ENCODE results near the gene USP3.
A peak's percentile ranks its signal among the peaks of the same experiment; 100 is the strongest.

The USP3 gene

DNA sequence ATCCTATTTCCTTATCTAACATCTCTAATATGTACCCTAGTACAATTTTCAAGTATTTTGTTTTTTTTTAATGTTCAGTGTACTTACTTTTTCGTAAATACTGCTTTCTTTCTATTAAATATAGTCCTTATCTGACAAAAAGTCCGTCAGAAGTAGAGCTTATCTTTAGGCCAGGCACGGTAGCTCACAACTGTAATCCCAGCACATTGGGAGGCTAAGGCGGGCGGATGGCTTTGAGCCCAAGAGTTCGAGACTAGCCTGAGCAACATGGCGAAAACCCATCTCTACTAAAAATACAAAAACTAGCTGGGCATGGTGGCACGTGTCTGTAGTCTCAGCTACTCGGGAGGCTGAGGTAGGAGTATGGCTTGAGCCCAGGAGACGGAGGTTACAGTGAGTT, 41.1 kb downstream of the USP3 start:
- peaks cover 22 to 54% of the 10 kb centered on the region in 2 donors for H3K4me1 Mint-ChIP-seq
- peak overlapping the region; percentile 51 for H3K27ac Mint-ChIP-seq
- peaks cover 0 to 1% of the 10 kb centered on the region in 2 donors for H3K9me3 Mint-ChIP-seq
- H3K27me3 Mint-ChIP-seq, result no peaks in the 10 kb centered on the region
- DNase-seq, result no peak
- ATAC-seq (replicated peaks), result no peak
- peaks cover 14 to 24% of the 10 kb centered on the region in 2 donors for H3K36me3 Mint-ChIP-seq
- peak overlapping the region; percentile 1 to 3 for H3K4me3 Mint-ChIP-seq

GRCh38 chr15:63551400-63551799, 47.0 kb downstream of the USP3 start:
- ATAC-seq (replicated peaks), result no peak
- H3K27me3 Mint-ChIP-seq, result no peaks in the 10 kb centered on the region
- no peak overlapping the region for H3K27ac Mint-ChIP-seq
- no peaks in the 10 kb centered on the region for H3K9me3 Mint-ChIP-seq
- no peak for DNase-seq
- H3K4me1 Mint-ChIP-seq, result peaks cover 15 to 25% of the 10 kb centered on the region in 2 donors
- peaks cover 7 to 16% of the 10 kb centered on the region in 2 donors for H3K36me3 Mint-ChIP-seq
- no peak overlapping the region for H3K4me3 Mint-ChIP-seq

DNA sequence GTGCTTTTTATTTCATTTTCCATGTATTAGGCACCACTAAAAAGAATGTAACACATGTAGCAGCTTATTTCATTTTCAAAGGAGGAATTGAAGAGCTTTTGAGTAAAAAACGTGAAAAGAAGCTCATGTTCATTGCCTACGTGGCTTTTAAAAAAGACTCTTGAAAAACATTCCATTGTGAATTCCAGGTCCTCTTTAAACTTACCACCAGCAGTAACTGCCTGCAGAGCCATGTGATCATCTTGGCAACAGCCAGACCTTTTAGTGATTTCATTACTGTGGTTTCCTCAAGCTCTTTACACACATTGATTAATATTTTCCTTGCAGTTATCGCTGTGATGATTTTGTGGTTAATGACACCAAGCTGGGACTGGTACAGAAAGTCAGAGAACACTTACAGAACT, 49.0 kb downstream of the USP3 start:
- H3K27me3 Mint-ChIP-seq, result no peaks in the 10 kb centered on the region
- H3K4me3 Mint-ChIP-seq, result no peak overlapping the region
- H3K9me3 Mint-ChIP-seq, result no peaks in the 10 kb centered on the region
- DNase-seq (no peak), ATAC-seq (replicated peaks) (peak; percentile 64 to 81)
- no peak overlapping the region for H3K27ac Mint-ChIP-seq
- H3K4me1 Mint-ChIP-seq, result peaks cover 11 to 17% of the 10 kb centered on the region in 2 donors
- H3K36me3 Mint-ChIP-seq, result peaks cover 10 to 26% of the 10 kb centered on the region in 2 donors

GRCh38 chr15:63554337-63554927, 50.0 kb downstream of the USP3 start:
- peaks cover 11 to 17% of the 10 kb centered on the region in 2 donors for H3K4me1 Mint-ChIP-seq
- peaks cover 13 to 30% of the 10 kb centered on the region in 2 donors for H3K36me3 Mint-ChIP-seq
- no peaks in the 10 kb centered on the region for H3K9me3 Mint-ChIP-seq
- H3K4me3 Mint-ChIP-seq, result no peak overlapping the region
- H3K27me3 Mint-ChIP-seq, result no peaks in the 10 kb centered on the region
- ATAC-seq (replicated peaks) (no peak), DNase-seq (no peak)
- H3K27ac Mint-ChIP-seq, result peak overlapping the region; percentile 11

- Mint-ChIP-seq H3K27me3 (no peaks in the 10 kb centered on the region), H3K4me1 (peaks cover 12 to 13% of the 10 kb centered on the region in 2 donors), H3K36me3 (peaks cover 13 to 32% of the 10 kb centered on the region in 2 donors), H3K27ac (no peak overlapping the region), H3K4me3 (no peak overlapping the region), H3K9me3 (no peaks in the 10 kb centered on the region)
- no peak for ATAC-seq (replicated peaks)
- no peak for DNase-seq
Measured at GRCh38 chr15:63555507-63555906, 51.1 kb downstream of the USP3 start.

DNA sequence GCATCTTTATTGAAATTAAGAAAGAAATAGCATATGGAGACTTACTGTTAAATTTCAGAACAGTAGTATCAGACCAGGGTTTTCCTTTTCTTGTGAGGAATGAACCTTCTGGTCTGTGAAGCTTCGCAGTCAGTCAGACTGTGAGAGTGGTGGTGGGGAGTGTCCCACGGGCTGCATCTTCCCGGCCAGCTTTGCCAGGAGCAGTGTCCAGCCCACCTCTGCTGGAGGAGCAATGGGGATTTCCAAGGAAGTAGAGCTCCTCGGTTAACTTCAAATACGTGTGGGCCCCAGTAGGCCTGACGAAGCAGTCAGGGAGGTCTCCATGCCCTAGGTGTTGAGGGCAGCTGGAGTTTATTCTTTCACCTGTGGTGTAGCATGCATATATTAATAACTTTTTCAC, 51.9 kb downstream of the USP3 start:
- Mint-ChIP-seq H3K4me1 (peaks cover 18 to 20% of the 10 kb centered on the region in 2 donors), H3K36me3 (peaks cover 19 to 40% of the 10 kb centered on the region in 2 donors), H3K27me3 (no peaks in the 10 kb centered on the region), H3K27ac (peak overlapping the region; percentile 67), H3K9me3 (no peaks in the 10 kb centered on the region), H3K4me3 (no peak overlapping the region)
- no peak for ATAC-seq (replicated peaks)
- no peak for DNase-seq

DNA sequence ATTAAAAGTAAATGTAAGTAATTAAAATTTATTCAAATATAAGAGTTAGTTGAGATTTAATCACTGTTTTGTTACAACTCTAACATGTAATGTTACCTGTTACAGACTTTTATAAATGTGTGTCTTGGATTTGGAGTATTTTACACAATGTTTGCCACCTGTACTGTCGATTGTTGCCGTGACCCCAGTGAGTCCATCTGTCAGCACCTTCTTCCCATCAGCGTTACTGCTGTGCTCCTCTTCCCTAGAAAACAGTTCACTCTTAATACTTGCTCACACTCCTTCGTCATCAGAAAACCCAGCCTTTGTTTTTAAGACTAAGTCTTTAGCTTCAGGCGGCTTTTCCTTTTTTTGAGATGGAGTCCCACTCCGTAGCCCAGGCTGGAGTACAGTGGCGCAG, 52.3 kb downstream of the USP3 start:
- no peak overlapping the region for H3K27ac Mint-ChIP-seq
- ATAC-seq (replicated peaks), result no peak
- H3K4me1 Mint-ChIP-seq, result peaks cover 19 to 22% of the 10 kb centered on the region in 2 donors

DNA sequence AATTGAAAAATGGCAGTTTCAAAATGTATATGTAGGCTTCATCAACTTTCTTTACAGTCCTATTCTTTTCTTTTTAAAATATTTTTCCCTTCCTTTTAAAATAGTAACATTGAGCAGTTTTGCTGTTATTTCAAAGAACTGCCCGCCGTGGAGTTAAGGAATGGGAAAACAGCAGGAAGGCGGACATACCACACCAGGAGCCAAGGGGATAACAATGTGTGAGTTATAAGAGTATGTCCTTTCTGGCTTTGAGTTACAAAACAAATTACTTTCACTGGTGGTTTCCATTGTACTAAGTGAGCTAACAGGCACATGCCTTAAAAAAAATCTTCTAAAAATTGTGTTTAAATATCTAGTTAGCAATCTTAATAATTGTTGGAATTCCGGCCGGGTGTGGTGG, 55.4 kb downstream of the USP3 start:
- Mint-ChIP-seq H3K36me3 (peaks cover 24 to 56% of the 10 kb centered on the region in 2 donors), H3K27ac (no peak overlapping the region), H3K27me3 (no peaks in the 10 kb centered on the region), H3K4me3 (no peak overlapping the region), H3K4me1 (peaks cover 13 to 15% of the 10 kb centered on the region in 2 donors), H3K9me3 (no peaks in the 10 kb centered on the region)
- DNase-seq (no peak), ATAC-seq (replicated peaks) (no peak)

More for the DNA sequence above, 52.3 kb downstream of the USP3 start:
- no peak for DNase-seq
- H3K9me3 Mint-ChIP-seq, result no peaks in the 10 kb centered on the region
- no peaks in the 10 kb centered on the region for H3K27me3 Mint-ChIP-seq
- H3K4me3 Mint-ChIP-seq, result no peak overlapping the region
- peaks cover 19 to 45% of the 10 kb centered on the region in 2 donors for H3K36me3 Mint-ChIP-seq

DNA sequence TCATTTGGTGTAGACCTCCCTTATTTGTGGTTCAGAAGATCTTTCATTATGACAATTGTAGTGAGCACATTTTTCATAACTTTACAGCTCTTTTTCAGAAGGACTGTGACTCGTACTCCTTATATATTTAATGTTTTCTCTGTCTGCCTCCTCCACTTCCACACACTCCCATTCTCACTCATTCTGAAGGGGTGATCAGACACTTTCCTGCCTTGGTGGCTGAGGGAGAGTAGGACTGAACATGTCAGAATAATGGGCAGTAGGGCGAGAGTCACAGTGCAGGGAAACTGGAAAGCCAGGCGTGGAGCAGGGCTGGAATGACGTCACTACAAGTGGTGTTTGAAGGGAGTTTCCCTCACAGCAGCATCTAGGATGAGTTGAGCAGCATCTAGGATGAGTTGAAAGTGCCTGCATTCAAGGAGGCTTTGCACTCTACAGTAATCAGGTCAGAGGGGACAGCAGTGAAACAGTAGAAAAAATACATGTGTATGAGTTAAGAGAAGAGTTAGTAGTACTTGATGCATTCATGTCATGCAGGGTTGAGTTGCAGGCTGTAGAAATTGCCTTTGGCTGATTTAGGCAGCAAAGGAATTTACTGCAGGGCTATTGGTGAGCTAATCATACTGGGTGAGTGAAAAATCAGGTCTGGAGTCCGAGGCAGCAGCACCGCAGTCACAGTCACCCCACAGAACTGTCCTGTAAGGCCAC, 56.5 kb downstream of the USP3 start:
- H3K27me3 Mint-ChIP-seq, result no peaks in the 10 kb centered on the region
- H3K4me3 Mint-ChIP-seq, result no peak overlapping the region
- peaks cover 24 to 60% of the 10 kb centered on the region in 2 donors for H3K36me3 Mint-ChIP-seq
- DNase-seq (no peak), ATAC-seq (replicated peaks) (peak in 1 of 2 donors; percentile 57)
- peak overlapping the region; percentile 59 for H3K27ac Mint-ChIP-seq
- peaks cover 15 to 22% of the 10 kb centered on the region in 2 donors for H3K4me1 Mint-ChIP-seq
- H3K9me3 Mint-ChIP-seq, result no peaks in the 10 kb centered on the region

GRCh38 chr15:63564093-63564492, 59.7 kb downstream of the USP3 start:
- DNase-seq, result no peak
- no peak for ATAC-seq (replicated peaks)
- H3K36me3 Mint-ChIP-seq, result peaks cover 23 to 59% of the 10 kb centered on the region in 2 donors
- no peaks in the 10 kb centered on the region for H3K27me3 Mint-ChIP-seq
- H3K27ac Mint-ChIP-seq, result no peak overlapping the region
- H3K9me3 Mint-ChIP-seq, result no peaks in the 10 kb centered on the region
- H3K4me1 Mint-ChIP-seq, result peaks cover 12 to 22% of the 10 kb centered on the region in 2 donors
- H3K4me3 Mint-ChIP-seq, result no peak overlapping the region

GRCh38 chr15:63565536-63566186, 61.3 kb downstream of the USP3 start:
- H3K36me3 Mint-ChIP-seq, result peaks cover 14 to 45% of the 10 kb centered on the region in 2 donors

GRCh38 chr15:63572749-63573464, 68.5 kb downstream of the USP3 start:
- no peaks in the 10 kb centered on the region for H3K4me1 Mint-ChIP-seq
- no peaks in the 10 kb centered on the region for H3K27me3 Mint-ChIP-seq
- no peak for DNase-seq
- no peaks in the 10 kb centered on the region for H3K9me3 Mint-ChIP-seq
- peak overlapping the region; percentile 1 for H3K27ac Mint-ChIP-seq
- no peak overlapping the region for H3K4me3 Mint-ChIP-seq
- no peak for ATAC-seq (replicated peaks)
- peaks cover 18 to 45% of the 10 kb centered on the region in 2 donors for H3K36me3 Mint-ChIP-seq

More at GRCh38 chr15:63565536-63566186, 61.3 kb downstream of the USP3 start:
- Mint-ChIP-seq H3K27me3 (no peaks in the 10 kb centered on the region), H3K27ac (peak overlapping the region; percentile 56), H3K9me3 (no peaks in the 10 kb centered on the region), H3K4me1 (peaks cover 10 to 20% of the 10 kb centered on the region in 2 donors), H3K4me3 (no peak overlapping the region)
- ATAC-seq (replicated peaks) (no peak), DNase-seq (no peak)

DNA sequence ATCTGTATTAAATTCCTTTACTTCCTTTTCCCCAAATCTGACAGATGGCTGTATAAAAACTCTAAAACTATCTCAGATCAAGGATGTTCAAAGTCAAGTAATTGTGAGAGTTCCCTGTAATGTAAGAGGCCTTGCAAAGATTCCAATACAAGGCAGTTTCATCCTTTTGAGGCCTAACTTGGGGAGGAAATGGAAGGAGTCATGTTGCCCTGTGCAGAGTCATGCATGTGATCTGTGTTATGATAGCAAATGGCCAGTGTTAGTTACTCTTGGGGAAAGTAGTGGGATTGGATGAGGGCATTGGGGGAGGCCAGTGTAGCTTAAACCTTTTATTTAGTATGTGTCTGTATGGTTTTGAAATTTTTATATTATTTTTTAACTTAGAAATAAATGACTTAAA, 69.1 kb downstream of the USP3 start:
- Mint-ChIP-seq H3K9me3 (no peaks in the 10 kb centered on the region), H3K4me3 (no peak overlapping the region), H3K4me1 (no peaks in the 10 kb centered on the region), H3K27ac (peak overlapping the region; percentile 1), H3K36me3 (peaks cover 17 to 39% of the 10 kb centered on the region in 2 donors), H3K27me3 (no peaks in the 10 kb centered on the region)
- no peak for ATAC-seq (replicated peaks)
- DNase-seq, result no peak

DNA sequence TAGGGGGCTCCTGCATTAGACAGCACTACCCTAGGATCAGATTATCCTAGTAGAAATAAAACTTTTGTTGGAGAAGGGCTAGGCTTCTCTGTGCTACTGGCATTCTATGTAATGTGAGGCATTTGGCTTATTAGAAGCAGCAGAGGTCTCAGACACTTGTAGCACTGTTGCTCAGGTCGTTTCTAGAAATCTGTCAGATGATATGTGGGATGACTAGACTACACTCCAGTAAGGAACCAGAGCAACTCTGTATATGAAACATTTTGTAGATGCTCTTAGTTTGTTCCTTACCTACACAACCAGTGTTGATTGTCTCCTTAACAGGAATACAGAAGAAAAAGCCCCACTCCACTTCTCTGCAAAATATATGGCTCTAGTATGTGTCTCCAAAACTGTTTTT, 70.9 kb downstream of the USP3 start:
- Mint-ChIP-seq H3K27ac (peak overlapping the region; percentile 22), H3K27me3 (no peaks in the 10 kb centered on the region), H3K9me3 (no peaks in the 10 kb centered on the region), H3K4me1 (peaks cover 0 to 7% of the 10 kb centered on the region in 2 donors), H3K4me3 (no peak overlapping the region), H3K36me3 (peaks cover 20 to 42% of the 10 kb centered on the region in 2 donors)
- ATAC-seq (replicated peaks) (no peak), DNase-seq (no peak)
